Measurements from ENCODE around the gene TEKT5.
"Not testable (repeated sequence)": the region's sequence is repeated elsewhere in the genome, so short reads cannot be mapped to it uniquely, and the experiment has no call there.

The TEKT5 gene

DNA sequence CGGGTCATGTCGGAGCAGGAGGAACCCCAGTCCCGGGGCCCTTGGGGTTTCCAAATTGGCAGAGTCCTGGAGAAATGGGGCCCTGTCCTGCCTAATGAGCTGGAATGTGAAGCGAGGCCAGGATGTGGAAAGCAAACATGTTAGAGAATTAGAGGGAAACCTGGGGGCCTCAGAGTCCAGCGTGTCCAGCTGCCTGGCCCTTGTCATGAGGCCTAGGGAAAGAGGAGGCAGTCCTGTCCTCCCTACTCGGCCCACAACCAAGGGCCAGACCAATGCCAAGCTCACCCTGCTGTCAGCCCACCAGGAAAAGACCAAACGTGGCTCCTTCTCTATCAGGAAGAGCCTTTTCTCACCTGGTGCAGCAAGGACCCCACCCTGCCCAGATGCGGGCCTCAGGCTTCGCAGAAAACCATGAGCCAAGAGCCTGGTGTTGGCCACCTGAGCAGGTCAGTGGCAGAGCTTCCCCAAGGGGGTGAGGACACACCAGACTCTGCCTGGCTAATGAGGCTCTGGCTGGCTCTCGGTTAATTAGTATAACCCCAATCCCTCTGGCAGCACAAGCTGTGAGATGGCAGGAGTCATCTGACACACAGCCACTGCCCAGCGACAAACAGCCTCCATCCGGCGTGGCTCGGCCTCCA lies 10.1 kb downstream of the TEKT5 start:
- TF ChIP-seq CTCF (conservative IDR thresholded peaks at IDR 0.05) = no peak
- no peak overlapping the region for H3K27ac ChIP-seq

DNA sequence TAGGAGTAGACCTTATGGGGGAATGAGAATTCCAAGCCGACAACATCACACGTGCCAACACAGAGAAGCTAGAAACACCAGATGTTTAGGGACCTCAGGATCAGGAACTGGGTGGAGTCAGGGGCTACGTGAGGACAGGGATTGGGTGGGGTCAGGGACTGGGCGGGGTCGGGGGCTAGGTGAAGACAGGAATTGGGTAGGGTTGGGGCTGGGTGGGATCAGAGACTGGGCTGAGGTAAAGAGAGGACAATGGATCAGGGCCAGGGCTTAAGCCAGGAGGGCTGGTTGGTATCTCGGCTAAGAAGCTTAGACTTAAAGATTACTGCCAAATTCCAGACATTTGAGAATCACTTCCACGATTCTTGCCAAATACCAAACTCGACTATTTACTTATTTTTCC lies 11.6 kb downstream of the TEKT5 start:
- H3K27ac ChIP-seq = no peak overlapping the region

DNA sequence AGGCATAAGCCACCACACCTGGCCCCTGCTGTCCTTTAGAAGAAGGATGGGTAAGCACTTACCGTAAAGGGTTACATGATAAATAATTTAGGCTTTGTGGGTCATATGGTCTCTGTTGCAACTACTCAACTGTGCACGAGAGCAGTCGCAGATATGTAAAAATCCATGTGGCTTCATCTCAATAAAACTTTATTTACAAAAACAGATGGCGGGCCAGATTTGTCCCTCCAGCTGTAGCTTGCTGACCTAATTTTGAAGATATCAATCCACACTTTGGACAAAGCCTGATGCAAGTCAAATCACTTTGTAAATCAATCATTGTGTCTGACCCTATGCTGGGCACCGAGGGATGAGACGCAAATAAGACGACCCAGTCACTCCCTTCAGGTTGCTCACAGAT lies 12.1 kb downstream of the TEKT5 start:
- H3K27ac ChIP-seq = no peak overlapping the region
- TF ChIP-seq CTCF (conservative IDR thresholded peaks at IDR 0.05) = no peak

More for the DNA sequence above, 11.6 kb downstream of the TEKT5 start:
- TF ChIP-seq CTCF (conservative IDR thresholded peaks at IDR 0.05) = no peak

DNA sequence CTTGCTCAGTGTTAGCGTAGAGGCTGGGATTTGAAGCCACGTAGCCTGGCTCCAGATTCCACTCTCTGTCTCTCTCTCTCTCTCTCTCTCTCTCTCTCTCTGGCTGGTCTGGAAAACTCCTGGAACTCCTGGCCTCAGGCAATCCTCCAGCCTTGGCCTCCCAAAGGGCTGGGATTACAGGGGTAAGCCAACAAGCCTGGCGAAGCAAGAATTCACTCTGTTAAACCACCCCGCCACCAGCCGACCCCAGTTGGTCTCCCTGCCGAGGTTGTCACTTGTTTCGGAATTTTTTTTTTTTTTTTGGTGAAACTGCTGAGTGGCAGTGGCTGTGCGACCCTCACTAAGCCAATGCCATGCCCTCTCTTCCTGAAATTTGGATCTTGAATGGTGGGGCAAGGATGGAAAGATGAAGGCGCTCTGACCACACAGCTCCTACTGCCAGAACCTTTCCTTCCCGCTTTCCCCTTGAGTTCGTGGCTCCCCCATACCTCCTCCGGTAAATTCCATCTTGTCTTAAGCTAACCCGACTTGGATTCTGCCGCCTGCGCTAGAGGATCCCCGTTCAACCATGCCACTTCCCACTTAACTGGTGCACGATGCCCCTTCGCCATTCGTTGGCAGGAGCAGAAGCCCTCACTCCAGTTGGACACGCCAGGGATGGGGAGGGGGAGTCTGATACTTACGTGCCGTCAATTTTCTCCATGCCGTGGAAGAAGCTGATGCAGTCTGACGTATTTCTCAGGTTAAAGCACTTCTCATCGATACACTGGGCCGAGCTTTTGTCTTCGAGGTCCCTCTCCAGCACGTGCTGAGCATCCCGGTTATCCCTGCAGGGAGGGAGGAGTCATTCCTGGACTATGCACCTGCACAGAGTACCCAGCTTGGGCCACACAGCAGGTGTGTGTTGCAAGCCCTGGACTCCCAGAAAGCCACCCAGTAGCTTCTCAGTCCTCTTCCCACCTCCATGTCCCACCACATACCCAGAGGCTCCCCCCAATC lies 13.1 kb downstream of the TEKT5 start:
- H3K27ac ChIP-seq = no peak overlapping the region
- TF ChIP-seq CTCF (conservative IDR thresholded peaks at IDR 0.05) = no peak

GRCh38 chr16:10679921-10680320 lies 14.8 kb downstream of the TEKT5 start:
- H3K27ac ChIP-seq = no peak overlapping the region
- no peak for TF ChIP-seq CTCF (conservative IDR thresholded peaks at IDR 0.05)

GRCh38 chr16:10679441-10679840 lies 15.3 kb downstream of the TEKT5 start:
- not testable (repeated sequence) for H3K27ac ChIP-seq

DNA sequence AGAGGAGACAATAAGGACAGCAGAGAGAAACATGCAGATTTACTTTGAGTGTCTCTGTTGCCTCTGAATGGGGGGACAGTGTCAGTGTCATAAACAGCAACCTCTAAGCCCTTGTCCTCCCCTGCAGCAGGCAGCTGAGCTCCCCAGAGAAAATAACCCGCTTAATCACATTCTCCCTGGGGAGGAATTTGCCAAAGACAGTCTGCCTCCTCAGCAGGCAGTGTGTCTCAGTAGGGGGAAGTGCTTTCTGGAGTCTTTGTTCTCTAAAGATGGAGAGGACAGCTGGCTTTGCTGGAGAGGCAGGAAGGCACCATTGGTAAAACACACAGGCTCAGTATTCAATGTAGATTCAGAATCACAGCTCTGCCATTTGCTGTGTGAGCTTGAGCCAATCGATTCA lies 16.1 kb downstream of the TEKT5 start:
- H3K27ac ChIP-seq = no peak overlapping the region
- no peak for TF ChIP-seq CTCF (conservative IDR thresholded peaks at IDR 0.05)

GRCh38 chr16:10676284-10676683 lies 18.4 kb downstream of the TEKT5 start:
- no peak for TF ChIP-seq CTCF (conservative IDR thresholded peaks at IDR 0.05)
- no peak overlapping the region for H3K27ac ChIP-seq

All from VCaP (cell line).